ENCODE results near the gene MAML2. TPM values are rescaled to one million over a fixed set of nuclear protein-coding genes. Genes with fewer than 3 reads are reported as not detected.

The MAML2 gene
- total RNA-seq, 1 donor from 2014 or later, result 3.8 TPM

DNA sequence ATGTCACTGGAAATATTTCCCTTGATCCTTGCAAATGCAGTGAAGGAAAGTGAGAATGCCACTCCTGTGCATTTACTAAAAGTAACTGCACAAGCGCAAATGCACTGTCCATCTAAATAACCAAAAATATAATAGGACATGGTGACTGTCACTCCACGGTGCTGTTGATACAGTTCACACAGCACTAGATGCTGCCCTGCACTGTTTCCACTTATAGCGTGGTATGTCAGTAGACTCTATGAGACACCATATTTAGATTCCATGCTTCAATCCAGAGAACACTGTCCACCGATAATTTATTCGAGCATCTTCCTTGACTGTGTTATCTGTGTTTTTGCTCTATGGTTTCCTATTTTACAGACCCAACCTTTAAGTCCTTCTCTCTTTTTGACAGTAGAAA lies 125.8 kb downstream of the MAML2 start:
- Mint-ChIP-seq H3K27me3 (ENCODE audit: insufficient read depth, low read depth) (no peaks in the 10 kb centered on the region), H3K4me3 (no peak overlapping the region), H3K27ac (no peak overlapping the region), H3K9me3 (no peaks in the 10 kb centered on the region), H3K36me3 (no peaks in the 10 kb centered on the region), H3K4me1 (peaks cover 58% of the 10 kb centered on the region)
- Histone ChIP-seq H3K27ac (no peak overlapping the region), H3K27me3 (no peaks in the 10 kb centered on the region), H4K20me1 (ENCODE audit: low read depth) (no peaks in the 10 kb centered on the region), H3F3A (ENCODE audit: low read depth) (no peaks in the 10 kb centered on the region), H3K9me3 (ENCODE audit: low read depth) (no peaks in the 10 kb centered on the region), H2AFZ (replicated peaks) (no peak overlapping the region), H3K36me3 (no peaks in the 10 kb centered on the region), H3K79me2 (ENCODE audit: low read depth) (no peaks in the 10 kb centered on the region), H3K4me1 (peaks cover 9% of the 10 kb centered on the region), H3K9ac (no peak overlapping the region), H3K4me2 (no peak overlapping the region), H3K4me3 (no peak overlapping the region)
- TF ChIP-seq, protein P1, sequence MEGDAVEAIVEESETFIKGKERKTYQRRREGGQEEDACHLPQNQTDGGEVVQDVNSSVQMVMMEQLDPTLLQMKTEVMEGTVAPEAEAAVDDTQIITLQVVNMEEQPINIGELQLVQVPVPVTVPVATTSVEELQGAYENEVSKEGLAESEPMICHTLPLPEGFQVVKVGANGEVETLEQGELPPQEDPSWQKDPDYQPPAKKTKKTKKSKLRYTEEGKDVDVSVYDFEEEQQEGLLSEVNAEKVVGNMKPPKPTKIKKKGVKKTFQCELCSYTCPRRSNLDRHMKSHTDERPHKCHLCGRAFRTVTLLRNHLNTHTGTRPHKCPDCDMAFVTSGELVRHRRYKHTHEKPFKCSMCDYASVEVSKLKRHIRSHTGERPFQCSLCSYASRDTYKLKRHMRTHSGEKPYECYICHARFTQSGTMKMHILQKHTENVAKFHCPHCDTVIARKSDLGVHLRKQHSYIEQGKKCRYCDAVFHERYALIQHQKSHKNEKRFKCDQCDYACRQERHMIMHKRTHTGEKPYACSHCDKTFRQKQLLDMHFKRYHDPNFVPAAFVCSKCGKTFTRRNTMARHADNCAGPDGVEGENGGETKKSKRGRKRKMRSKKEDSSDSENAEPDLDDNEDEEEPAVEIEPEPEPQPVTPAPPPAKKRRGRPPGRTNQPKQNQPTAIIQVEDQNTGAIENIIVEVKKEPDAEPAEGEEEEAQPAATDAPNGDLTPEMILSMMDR (IDR thresholded peaks at IDR 0.05), result no peak
- TF ChIP-seq EZH2phosphoT487 (IDR thresholded peaks at IDR 0.05) (no peak), EZH2 (IDR thresholded peaks at IDR 0.05) (no peak)
- no peak for DNase-seq (ENCODE audit: low spot score)

DNA sequence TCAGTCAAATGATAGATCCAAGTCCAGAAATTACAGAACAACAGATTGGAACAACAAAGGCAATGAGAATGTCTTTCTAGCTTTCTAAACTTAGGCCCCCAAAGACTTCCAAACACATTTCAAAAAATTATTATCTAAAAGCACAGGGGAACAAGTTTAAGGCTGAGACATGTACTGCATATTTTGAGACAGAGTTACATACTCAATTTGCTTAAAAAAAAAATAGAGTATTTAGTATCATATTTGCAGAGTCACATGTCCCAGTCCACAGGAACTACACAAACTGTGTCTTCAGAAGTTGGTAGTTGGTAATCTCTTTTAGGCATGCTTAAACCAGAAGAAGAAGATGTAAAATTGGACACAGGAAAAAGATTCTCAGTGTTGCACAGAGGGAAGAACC lies 127.2 kb downstream of the MAML2 start:
- Mint-ChIP-seq H3K27me3 (ENCODE audit: insufficient read depth, low read depth) (no peaks in the 10 kb centered on the region), H3K27ac (no peak overlapping the region), H3K4me1 (peaks cover 56% of the 10 kb centered on the region), H3K9me3 (no peaks in the 10 kb centered on the region), H3K4me3 (no peak overlapping the region), H3K36me3 (no peaks in the 10 kb centered on the region)
- no peak overlapping the region for H2AFZ ChIP-seq (replicated peaks)
- H3F3A ChIP-seq (ENCODE audit: low read depth), result no peaks in the 10 kb centered on the region
- H3K9ac ChIP-seq, result no peak overlapping the region
- no peak overlapping the region for H3K4me3 ChIP-seq
- peaks cover 7% of the 10 kb centered on the region for H3K4me1 ChIP-seq
- no peaks in the 10 kb centered on the region for H3K36me3 ChIP-seq
- no peak overlapping the region for H3K27ac ChIP-seq
- no peak for DNase-seq (ENCODE audit: low spot score)
- no peaks in the 10 kb centered on the region for H3K9me3 ChIP-seq (ENCODE audit: low read depth)
- H3K27me3 ChIP-seq, result no peaks in the 10 kb centered on the region
- TF ChIP-seq EZH2 (IDR thresholded peaks at IDR 0.05) (no peak), EZH2phosphoT487 (IDR thresholded peaks at IDR 0.05) (no peak)
- TF ChIP-seq, protein P1 (IDR thresholded peaks at IDR 0.05), result no peak
- no peak overlapping the region for H3K4me2 ChIP-seq
- no peaks in the 10 kb centered on the region for H3K79me2 ChIP-seq (ENCODE audit: low read depth)
- no peaks in the 10 kb centered on the region for H4K20me1 ChIP-seq (ENCODE audit: low read depth)

DNA sequence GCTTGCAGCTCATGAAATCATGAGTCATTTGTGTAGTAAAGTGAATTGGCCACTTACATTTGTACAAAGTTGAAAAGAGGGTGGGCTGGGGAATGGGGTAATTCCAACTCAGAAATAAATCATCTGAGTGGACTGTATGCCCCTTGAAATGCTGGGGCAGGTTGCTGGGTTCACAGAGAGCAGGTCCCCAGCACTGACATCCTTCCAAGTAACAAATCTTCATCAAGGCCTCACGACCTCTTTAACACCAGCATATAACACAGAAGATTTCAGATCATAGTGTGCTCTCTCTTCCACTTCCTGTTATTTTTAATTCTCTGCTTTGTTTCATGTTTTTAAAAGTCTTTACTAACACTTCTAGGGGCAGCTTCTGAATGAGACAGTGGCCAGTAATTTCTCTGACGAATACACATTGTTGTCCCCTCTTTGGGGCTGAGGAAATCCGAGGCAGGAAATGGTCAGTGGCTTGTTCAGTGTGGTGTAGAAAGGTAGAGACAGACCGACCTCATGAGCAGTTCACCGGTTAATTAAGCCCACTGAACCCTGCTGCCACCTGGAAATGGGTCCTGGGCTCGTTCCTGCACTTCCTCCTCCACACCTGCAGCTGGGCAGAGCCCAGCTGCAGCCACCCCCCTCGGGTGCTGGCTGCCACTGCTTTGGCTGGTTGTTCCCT lies 127.7 kb downstream of the MAML2 start:
- Mint-ChIP-seq H3K4me3 (no peak overlapping the region), H3K27me3 (ENCODE audit: insufficient read depth, low read depth) (no peaks in the 10 kb centered on the region), H3K4me1 (peaks cover 54% of the 10 kb centered on the region), H3K9me3 (no peaks in the 10 kb centered on the region), H3K36me3 (no peaks in the 10 kb centered on the region), H3K27ac (no peak overlapping the region)
- no peak overlapping the region for H3K9ac ChIP-seq
- no peak overlapping the region for H2AFZ ChIP-seq (replicated peaks)
- no peaks in the 10 kb centered on the region for H3K9me3 ChIP-seq (ENCODE audit: low read depth)
- TF ChIP-seq EZH2 (IDR thresholded peaks at IDR 0.05) (no peak), EZH2phosphoT487 (IDR thresholded peaks at IDR 0.05) (no peak)
- TF ChIP-seq, protein P1 (IDR thresholded peaks at IDR 0.05), result no peak
- no peak overlapping the region for H3K27ac ChIP-seq
- H3K4me1 ChIP-seq, result peaks cover 7% of the 10 kb centered on the region
- no peak overlapping the region for H3K4me2 ChIP-seq
- H3K27me3 ChIP-seq, result no peaks in the 10 kb centered on the region
- H3F3A ChIP-seq (ENCODE audit: low read depth), result no peaks in the 10 kb centered on the region
- DNase-seq (ENCODE audit: low spot score), result no peak
- no peaks in the 10 kb centered on the region for H3K79me2 ChIP-seq (ENCODE audit: low read depth)
- no peak overlapping the region for H3K4me3 ChIP-seq
- no peaks in the 10 kb centered on the region for H3K36me3 ChIP-seq
- no peaks in the 10 kb centered on the region for H4K20me1 ChIP-seq (ENCODE audit: low read depth)

Data from neural progenitor cell (in vitro differentiated cells).